ENCODE data around the gene LRP1B. TPM values are rescaled to one million over a fixed set of nuclear protein-coding genes. Genes with fewer than 3 reads are reported as not detected.

LRP1B gene
- total RNA-seq, 1 experiment from 2014 or later = not detected

DNA sequence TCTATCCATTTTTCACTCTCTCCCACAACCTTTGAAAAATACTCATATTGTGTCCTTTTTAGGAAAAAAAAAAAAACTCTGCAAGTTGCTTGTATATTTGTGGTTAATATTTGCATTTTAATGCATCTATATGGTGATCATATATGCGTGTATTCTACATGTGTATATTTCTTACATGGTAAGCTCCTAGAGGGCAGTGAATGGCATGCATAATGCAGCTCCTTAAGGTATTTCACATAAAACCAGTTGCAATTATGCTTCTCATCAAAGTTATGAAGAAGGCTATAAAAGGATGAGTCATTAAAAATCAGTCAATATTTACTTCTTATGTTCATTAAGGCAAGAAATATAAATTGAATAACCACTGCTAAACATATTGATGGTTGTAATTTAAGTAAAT lies 100.8 kb downstream of the LRP1B start:
- no peaks in the 10 kb centered on the region for H3K36me3 ChIP-seq
- H3K4me3 ChIP-seq = no peak overlapping the region
- DNase-seq = no peak
- H3K9me3 ChIP-seq = no peaks in the 10 kb centered on the region
- no peaks in the 10 kb centered on the region for H3K27me3 ChIP-seq

- H3K36me3 ChIP-seq = no peaks in the 10 kb centered on the region
- H3K27me3 ChIP-seq = no peaks in the 10 kb centered on the region
- DNase-seq = no peak
- no peak overlapping the region for H3K4me3 ChIP-seq
- no peaks in the 10 kb centered on the region for H3K9me3 ChIP-seq
These were observed 105.4 kb downstream of the LRP1B start for GRCh38 chr2:142025394-142025793.

- no peak for DNase-seq
- Histone ChIP-seq H3K9me3 (no peaks in the 10 kb centered on the region), H3K27me3 (no peaks in the 10 kb centered on the region), H3K4me3 (no peak overlapping the region), H3K36me3 (no peaks in the 10 kb centered on the region)
These were observed 110.4 kb downstream of the LRP1B start for GRCh38 chr2:142020368-142020767.

GRCh38 chr2:142014536-142014935 lies 116.3 kb downstream of the LRP1B start:
- Histone ChIP-seq H3K9me3 (no peaks in the 10 kb centered on the region), H3K4me3 (no peak overlapping the region), H3K36me3 (no peaks in the 10 kb centered on the region), H3K27me3 (no peaks in the 10 kb centered on the region)
- no peak for DNase-seq

- Histone ChIP-seq H3K27me3 (no peaks in the 10 kb centered on the region), H3K36me3 (no peaks in the 10 kb centered on the region), H3K9me3 (no peaks in the 10 kb centered on the region), H3K4me3 (no peak overlapping the region)
- no peak for DNase-seq
These were observed 118.0 kb downstream of the LRP1B start for GRCh38 chr2:142012797-142013196.

DNA sequence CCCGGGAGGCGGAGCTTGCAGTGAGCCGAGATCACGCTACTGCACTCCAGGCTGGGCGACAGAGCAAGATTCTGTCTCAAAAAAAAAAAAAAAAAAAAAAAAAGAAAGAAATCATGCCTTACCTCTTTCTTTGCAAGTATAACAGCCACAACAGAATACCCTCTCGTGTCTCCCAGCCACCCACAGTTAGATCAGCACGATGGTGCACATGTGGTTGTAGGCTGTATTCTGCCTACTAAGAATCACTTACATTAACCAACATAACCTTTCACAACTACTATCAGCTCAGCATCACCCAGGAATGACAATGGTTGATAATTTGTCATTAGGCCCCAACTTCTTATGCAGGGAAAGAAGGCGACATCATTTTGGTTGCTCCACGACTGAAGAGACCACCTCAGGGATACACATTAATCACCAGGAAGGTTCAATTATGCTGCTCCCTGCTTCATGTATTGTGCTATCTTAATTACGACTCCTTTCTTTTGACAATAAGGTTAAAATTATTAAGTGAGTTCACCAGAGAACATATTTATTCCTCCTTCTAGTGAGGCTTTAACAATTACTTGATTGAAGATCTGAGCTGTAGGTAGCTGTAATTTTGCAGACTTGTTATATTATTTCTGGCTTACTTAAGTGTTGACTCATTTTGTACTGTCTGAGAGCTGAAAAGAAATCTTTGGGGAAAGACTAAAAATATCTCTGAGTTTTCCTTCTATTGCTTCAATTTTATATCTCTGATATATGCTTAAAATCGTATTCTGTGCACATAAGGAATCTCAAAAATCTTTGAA lies 120.1 kb downstream of the LRP1B start:
- H3K4me3 ChIP-seq = no peak overlapping the region
- no peaks in the 10 kb centered on the region for H3K9me3 ChIP-seq
- no peak for DNase-seq
- H3K36me3 ChIP-seq = no peaks in the 10 kb centered on the region
- no peaks in the 10 kb centered on the region for H3K27me3 ChIP-seq

DNA sequence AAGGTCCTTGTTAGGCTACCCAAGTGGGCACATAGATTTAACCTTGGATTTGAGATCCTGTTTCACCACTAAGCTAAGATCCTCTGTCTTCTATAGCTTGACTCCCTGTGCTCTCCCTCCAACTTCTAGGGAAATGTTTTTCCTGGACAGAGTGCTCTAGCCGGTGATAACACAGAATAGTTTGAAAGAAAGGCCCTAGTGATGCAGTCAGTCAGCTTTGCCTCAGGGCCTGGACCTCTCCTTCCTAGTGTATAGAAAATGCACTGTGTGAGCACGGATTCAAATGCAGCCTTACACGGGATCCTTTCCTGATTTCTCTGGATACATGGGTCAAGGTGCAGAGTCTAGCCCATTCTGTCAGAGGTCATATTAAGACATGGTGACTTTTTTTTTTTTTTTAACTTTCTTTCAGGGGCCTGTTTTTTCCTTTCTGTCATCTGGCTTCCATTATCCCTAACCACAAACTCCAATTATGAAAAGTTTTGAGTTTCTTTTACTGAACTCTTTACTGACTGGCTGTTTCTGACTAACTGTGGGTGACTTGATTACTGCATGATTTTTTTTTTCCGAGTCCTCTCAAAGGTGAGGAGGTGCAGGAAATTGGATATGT lies 122.6 kb downstream of the LRP1B start:
- Histone ChIP-seq H3K4me3 (no peak overlapping the region), H3K9me3 (no peaks in the 10 kb centered on the region), H3K36me3 (no peaks in the 10 kb centered on the region), H3K27me3 (no peaks in the 10 kb centered on the region)
- DNase-seq = no peak

DNA sequence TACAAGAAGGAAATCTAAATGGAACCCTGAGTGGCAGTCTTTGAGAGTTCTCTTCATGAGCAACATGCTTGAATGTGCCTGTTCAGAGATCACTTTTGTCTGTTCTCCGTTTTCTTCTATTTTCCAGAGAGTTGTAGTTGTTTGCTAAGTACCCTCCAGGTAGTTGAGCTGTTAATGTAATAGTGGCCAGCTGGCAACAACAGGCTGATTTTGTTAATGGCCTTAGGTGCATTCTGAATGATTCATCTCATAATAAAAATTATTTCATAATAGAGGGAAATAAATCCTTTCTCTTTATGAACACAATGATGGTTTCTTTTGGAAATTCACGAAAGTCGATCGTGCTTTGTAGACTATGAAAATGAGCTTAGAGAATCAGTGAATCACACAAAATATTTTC lies 136.8 kb downstream of the LRP1B start:
- no peaks in the 10 kb centered on the region for H3K27me3 ChIP-seq
- DNase-seq = no peak

GRCh38 chr2:141992695-141993094 lies 138.1 kb downstream of the LRP1B start:
- H3K27me3 ChIP-seq = no peaks in the 10 kb centered on the region
- no peak overlapping the region for H3K4me3 ChIP-seq
- no peaks in the 10 kb centered on the region for H3K36me3 ChIP-seq
- no peak for DNase-seq
- H3K9me3 ChIP-seq = no peaks in the 10 kb centered on the region

More for the DNA sequence above, 136.8 kb downstream of the LRP1B start:
- H3K36me3 ChIP-seq = no peaks in the 10 kb centered on the region
- H3K9me3 ChIP-seq = no peaks in the 10 kb centered on the region
- H3K4me3 ChIP-seq = no peak overlapping the region

GRCh38 chr2:141968433-141968832 lies 162.4 kb downstream of the LRP1B start:
- Histone ChIP-seq H3K36me3 (no peaks in the 10 kb centered on the region), H3K27me3 (no peaks in the 10 kb centered on the region), H3K9me3 (no peaks in the 10 kb centered on the region), H3K4me3 (no peak overlapping the region)
- no peak for DNase-seq

DNA sequence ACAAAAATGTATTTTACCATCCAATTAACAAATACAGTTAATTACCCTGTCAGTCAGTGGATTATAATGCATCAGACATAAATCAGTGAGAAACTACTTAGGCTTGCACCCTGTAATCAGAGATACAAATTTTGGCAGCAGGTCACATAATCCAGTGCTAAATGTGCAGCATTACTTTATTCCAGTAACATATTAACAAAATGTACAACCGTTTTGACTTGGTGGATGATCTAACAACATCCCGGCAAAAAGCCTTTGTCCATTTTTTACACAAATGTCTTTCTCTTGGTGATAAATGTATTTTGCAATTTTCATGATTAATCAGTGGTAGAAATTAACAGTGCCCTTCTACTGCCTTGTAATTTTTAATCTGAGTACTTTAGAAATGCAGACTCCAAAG lies 162.8 kb downstream of the LRP1B start:
- no peak for DNase-seq
- Histone ChIP-seq H3K27me3 (no peaks in the 10 kb centered on the region), H3K4me3 (no peak overlapping the region), H3K36me3 (no peaks in the 10 kb centered on the region), H3K9me3 (no peaks in the 10 kb centered on the region)

DNA sequence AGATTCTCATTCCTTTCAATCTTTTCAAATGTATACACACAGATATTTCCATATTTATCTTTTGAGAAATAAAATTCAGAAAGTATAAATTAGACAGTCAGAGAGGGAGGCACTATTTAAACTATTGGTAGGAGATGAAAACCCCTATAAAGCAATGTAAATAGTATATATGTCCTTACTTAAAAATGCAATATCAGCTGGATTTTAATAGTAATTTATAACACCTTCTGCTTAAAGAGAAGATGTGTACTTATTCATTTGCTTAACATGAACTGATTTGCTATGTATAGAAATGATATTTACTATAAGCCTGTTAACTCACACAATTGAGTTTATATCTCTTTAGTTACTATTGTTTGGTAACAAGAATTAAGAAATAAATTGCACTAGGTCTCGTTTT lies 163.3 kb downstream of the LRP1B start:
- Histone ChIP-seq H3K36me3 (no peaks in the 10 kb centered on the region), H3K4me3 (no peak overlapping the region), H3K9me3 (no peaks in the 10 kb centered on the region), H3K27me3 (no peaks in the 10 kb centered on the region)
- DNase-seq = no peak

- no peak overlapping the region for H3K4me3 ChIP-seq
- no peaks in the 10 kb centered on the region for H3K36me3 ChIP-seq
- H3K9me3 ChIP-seq = no peaks in the 10 kb centered on the region
- DNase-seq = no peak
- no peaks in the 10 kb centered on the region for H3K27me3 ChIP-seq
These were observed 170.9 kb downstream of the LRP1B start for GRCh38 chr2:141959941-141960340.

- Histone ChIP-seq H3K9me3 (no peaks in the 10 kb centered on the region), H3K27me3 (no peaks in the 10 kb centered on the region), H3K36me3 (no peaks in the 10 kb centered on the region), H3K4me3 (no peak overlapping the region)
- no peak for DNase-seq
These were observed 171.8 kb downstream of the LRP1B start for GRCh38 chr2:141959016-141959415.

DNA sequence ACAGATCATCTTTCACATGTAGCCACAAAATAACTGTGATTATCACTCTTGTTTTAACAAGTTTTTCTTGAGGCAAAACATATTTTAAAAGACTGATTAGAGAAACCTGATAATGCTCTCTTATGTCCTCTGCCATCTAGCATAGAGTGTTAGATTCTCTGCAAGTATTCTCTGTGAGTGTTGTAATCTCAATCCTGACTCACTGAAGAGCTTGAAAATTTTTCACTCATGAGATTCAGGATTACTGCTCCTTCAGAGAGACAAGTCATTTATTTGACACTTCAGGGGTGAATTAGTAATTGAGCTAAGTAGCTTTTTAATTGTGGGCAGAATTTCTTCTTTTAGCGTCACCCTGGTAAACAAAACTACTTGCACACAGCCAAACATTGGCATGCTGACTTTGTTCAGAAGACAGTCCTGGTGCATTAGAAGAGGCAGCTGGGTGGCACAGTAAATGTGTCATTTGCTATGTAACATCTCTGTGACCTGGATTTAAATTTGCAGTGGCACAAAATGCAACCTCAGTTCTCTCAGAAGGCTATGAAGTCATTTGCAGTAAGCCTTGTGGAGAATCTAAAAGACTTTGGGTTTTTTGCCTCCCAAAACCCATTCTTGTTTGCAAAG lies 172.9 kb downstream of the LRP1B start:
- H3K4me3 ChIP-seq = no peak overlapping the region
- DNase-seq = no peak
- H3K9me3 ChIP-seq = no peaks in the 10 kb centered on the region
- no peaks in the 10 kb centered on the region for H3K27me3 ChIP-seq
- H3K36me3 ChIP-seq = no peaks in the 10 kb centered on the region

DNA sequence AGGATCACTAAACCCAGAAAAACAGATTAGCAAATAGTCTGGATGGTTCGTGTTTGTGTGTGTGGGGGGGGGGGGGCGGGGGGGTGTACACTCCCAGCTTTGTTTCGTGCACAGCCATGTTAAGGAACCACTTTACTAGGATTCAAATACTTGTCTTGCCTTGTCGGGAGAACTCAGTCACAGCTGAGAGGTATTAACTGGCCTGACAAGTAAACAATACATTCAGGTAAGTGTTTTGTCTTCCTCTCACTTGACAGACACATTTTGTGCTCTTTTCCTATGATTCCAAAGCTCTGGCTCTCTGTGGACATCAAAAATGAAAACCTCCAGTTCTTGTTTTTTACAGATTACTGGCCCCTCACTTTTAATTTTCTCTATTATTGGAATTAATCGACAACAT lies 173.5 kb downstream of the LRP1B start:
- no peaks in the 10 kb centered on the region for H3K9me3 ChIP-seq
- no peak overlapping the region for H3K4me3 ChIP-seq
- no peaks in the 10 kb centered on the region for H3K36me3 ChIP-seq
- H3K27me3 ChIP-seq = no peaks in the 10 kb centered on the region
- no peak for DNase-seq

GRCh38 chr2:141947396-141948114 lies 183.3 kb downstream of the LRP1B start:
- no peak overlapping the region for H3K4me3 ChIP-seq
- H3K36me3 ChIP-seq = no peaks in the 10 kb centered on the region
- H3K27me3 ChIP-seq = no peaks in the 10 kb centered on the region
- no peak for DNase-seq
- no peaks in the 10 kb centered on the region for H3K9me3 ChIP-seq

Data from MG63 (cell line).